IPS-18c (cell line): Measurements from ENCODE around the gene OBP2B.
"Not testable (repeated sequence)": the region's sequence is repeated elsewhere in the genome, so short reads cannot be mapped to it uniquely, and the experiment has no call there.

ENCODE experiments used
- H3K4me3 ChIP-seq: 2 replicates; pipeline ENCODE4 v1.7.0; 2013; ENCODE audit warnings: low read depth, mild to moderate bottlenecking, low read length, moderate library complexity; ENCODE audit not compliant: insufficient read depth
- H3K9me3 ChIP-seq: one replicate; pipeline ENCODE4 v1.6.1; 2013; ENCODE audit warnings: mild to moderate bottlenecking, low read length, moderate library complexity; ENCODE audit not compliant: control insufficient read depth, insufficient read depth

Gene OBP2B

GRCh38 chr9:133227242-133227860 lies 18.3 kb upstream of the OBP2B start:
- H3K9me3 ChIP-seq, result no peaks in the 10 kb centered on the region
- H3K4me3 ChIP-seq, result no peak overlapping the region

GRCh38 chr9:133226219-133227171 lies 17.4 kb upstream of the OBP2B start:
- H3K9me3 ChIP-seq, result no peaks in the 10 kb centered on the region
- H3K4me3 ChIP-seq, result no peak overlapping the region

- no peak overlapping the region for H3K4me3 ChIP-seq
- H3K9me3 ChIP-seq, result no peaks in the 10 kb centered on the region
Measured at GRCh38 chr9:133225171-133226011, 16.3 kb upstream of the OBP2B start.

- Histone ChIP-seq H3K9me3 (no peaks in the 10 kb centered on the region), H3K4me3 (no peak overlapping the region)
Measured at GRCh38 chr9:133224762-133225161, 15.7 kb upstream of the OBP2B start.

- not testable (repeated sequence) for H3K4me3 ChIP-seq, H3K9me3 ChIP-seq
Measured at GRCh38 chr9:133223159-133223756, 14.2 kb upstream of the OBP2B start.

- not testable (repeated sequence) for H3K4me3 ChIP-seq, H3K9me3 ChIP-seq
Measured at GRCh38 chr9:133221994-133222393, 12.9 kb upstream of the OBP2B start.

- H3K4me3 ChIP-seq, result no peak overlapping the region
- no peaks in the 10 kb centered on the region for H3K9me3 ChIP-seq
Measured at GRCh38 chr9:133221177-133221809, 12.2 kb upstream of the OBP2B start.

GRCh38 chr9:133218049-133218975 lies 9.3 kb upstream of the OBP2B start:
- not testable (repeated sequence) for H3K4me3 ChIP-seq, H3K9me3 ChIP-seq

GRCh38 chr9:133217333-133217988 lies 8.4 kb upstream of the OBP2B start:
- not testable (repeated sequence) for H3K9me3 ChIP-seq, H3K4me3 ChIP-seq

- not testable (repeated sequence) for H3K9me3 ChIP-seq, H3K4me3 ChIP-seq
Measured at GRCh38 chr9:133214276-133214675, 5.2 kb upstream of the OBP2B start.

- Histone ChIP-seq H3K4me3 (no peak overlapping the region), H3K9me3 (no peaks in the 10 kb centered on the region)
Measured at GRCh38 chr9:133210609-133211008, 1.6 kb upstream of the OBP2B start.

- H3K4me3 ChIP-seq, result no peak overlapping the region
- no peaks in the 10 kb centered on the region for H3K9me3 ChIP-seq
Measured at GRCh38 chr9:133210202-133210532, 1.1 kb upstream of the OBP2B start.

- not testable (repeated sequence) for H3K4me3 ChIP-seq, H3K9me3 ChIP-seq
Measured at GRCh38 chr9:133209327-133210201, 514 bp upstream of the OBP2B start.

- not testable (repeated sequence) for H3K9me3 ChIP-seq, H3K4me3 ChIP-seq
Measured at GRCh38 chr9:133208171-133208879, 725 bp downstream of the OBP2B start.
